NOMO-1 treated with DMSO at 0.1 percent for 48 hours (cell line): ENCODE measurements around the gene FXYD6.

Experiments used
- DNase-seq: peaks from one replicate; lab custom pipeline; 2025; ENCODE audit not compliant: unreplicated experiment; lab: John Stamatoyannopoulos, UW

FXYD6 gene

GRCh38 chr11:117832511-117832910, 43.9 kb downstream of the FXYD6 start:
- DNase-seq, result no peak

GRCh38 chr11:117831661-117832415, 44.6 kb downstream of the FXYD6 start:
- DNase-seq, result no peak

- no peak for DNase-seq
These were observed 45.6 kb downstream of the FXYD6 start for GRCh38 chr11:117830674-117831351.

GRCh38 chr11:117830072-117830471, 46.4 kb downstream of the FXYD6 start:
- DNase-seq, result no peak

GRCh38 chr11:117829369-117829725, 47.1 kb downstream of the FXYD6 start:
- no peak for DNase-seq

GRCh38 chr11:117828611-117829368, 47.7 kb downstream of the FXYD6 start:
- peak; percentile 28 for DNase-seq

GRCh38 chr11:117827521-117828511, 48.6 kb downstream of the FXYD6 start:
- no peak for DNase-seq

- DNase-seq, result no peak
These were observed 49.6 kb downstream of the FXYD6 start for GRCh38 chr11:117826832-117827231.

- DNase-seq, result no peak
These were observed 50.3 kb downstream of the FXYD6 start for GRCh38 chr11:117826190-117826570.

- no peak for DNase-seq
These were observed 50.8 kb downstream of the FXYD6 start for GRCh38 chr11:117825538-117826189.

- no peak for DNase-seq
These were observed 51.6 kb downstream of the FXYD6 start, which contains the start of gene FXYD2 for GRCh38 chr11:117824571-117825537. FXYD2 (minus strand) TSS chr11:117824744; CDS start chr11:117824678, 66 bp downstream.

- no peak for DNase-seq
These were observed 52.5 kb downstream of the FXYD6 start for GRCh38 chr11:117823946-117824420.

GRCh38 chr11:117823294-117823945, 53.0 kb downstream of the FXYD6 start:
- DNase-seq, result peak; percentile 58

GRCh38 chr11:117822074-117823033, 54.1 kb downstream of the FXYD6 start:
- no peak for DNase-seq

- DNase-seq, result no peak
These were observed 55.0 kb downstream of the FXYD6 start for GRCh38 chr11:117821431-117821830.

- DNase-seq, result no peak
These were observed 55.9 kb downstream of the FXYD6 start for GRCh38 chr11:117820516-117820915.

GRCh38 chr11:117820071-117820470, 56.4 kb downstream of the FXYD6 start:
- no peak for DNase-seq
